Right ventricle myocardium inferior (tissue), 1 donor: ENCODE measurements around the gene PNCK. TPM values are rescaled to one million over a fixed set of nuclear protein-coding genes. Genes with fewer than 3 reads are reported as not detected.

Source experiments
- ATAC-seq: fragments of 200-7000 bp; cut with Tn5 transposase; one replicate; pipeline ENCODE4 v1.9.1; 2020; ENCODE audit warnings: mild to moderate bottlenecking, moderate library complexity
- DNase-seq: peaks from one replicate; pipeline ENCODE4 v3.0.0; 2021; ENCODE audit errors: missing footprints
- intact Hi-C: fragments of 100-400 bp; cut with DNase I; formaldehyde crosslinking; loops from one replicate; pipeline ENCODE4 v1.11.0; 2022
- total RNA-seq: library from RNA; stranded (reverse); fragmentation: NEBNext Ultra II Directional; extraction: Animal tissue kit (Norgen Biotek cat#: 25700); gene quantifications from one replicate; pipeline ENCODE4 v1.2.1, GENCODE V29; 2021
- donor health status: DM: no; HTN: yes; CAD: no; lungs with severe emphysema.

PNCK gene
- total RNA-seq, 1 donor from 2014 or later, result 11.3 TPM

GRCh38 chrX:153647461-153648357 lies 25.9 kb downstream of the PNCK start:
- DNase-seq (peak; percentile 9), ATAC-seq (no peak)
- intact Hi-C loops, result loop anchor here (5.0 kb wide), 1 partner anchor 90 kb away; no protein-coding TSS in a partner anchor

DNA sequence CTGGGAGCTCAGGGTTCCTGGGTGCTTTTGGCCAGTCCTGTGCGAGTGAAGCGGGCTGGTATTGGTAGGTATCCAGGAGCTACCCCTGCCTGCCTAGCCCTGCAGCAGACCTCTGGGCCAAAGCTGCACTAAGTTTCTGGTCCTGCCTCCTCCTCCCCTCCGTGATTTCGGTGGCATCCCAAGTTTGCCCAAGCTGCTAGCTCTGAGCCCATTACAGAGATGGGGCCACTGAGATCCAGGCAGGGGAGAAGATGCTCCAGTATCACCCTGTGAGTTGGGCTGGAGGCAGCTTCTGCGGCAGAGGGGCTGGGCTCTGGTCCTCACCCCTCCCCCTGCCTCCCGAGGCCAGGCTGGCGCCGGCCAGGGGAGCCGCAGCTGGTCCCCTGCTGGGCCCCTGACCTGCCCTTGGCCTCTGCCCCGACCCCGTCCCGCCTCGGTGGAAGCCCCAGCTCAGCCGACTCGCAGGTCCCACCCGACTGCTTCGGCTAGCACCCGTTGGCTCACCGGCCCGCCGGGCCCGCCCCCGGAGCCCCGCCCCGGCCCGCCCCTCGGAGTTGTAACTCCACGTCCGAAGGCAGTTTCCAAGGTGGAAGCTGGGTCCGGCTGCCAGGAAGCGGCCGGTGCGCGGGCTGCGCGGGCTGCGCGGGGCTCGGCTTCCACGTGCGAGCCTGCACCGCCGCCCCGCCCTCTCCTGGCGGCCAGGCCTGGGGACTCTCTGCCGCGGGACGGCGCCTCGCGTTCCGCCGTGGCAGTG lies 26.8 kb downstream of the PNCK start, which contains the start of gene DUSP9:
DUSP9 (plus strand) TSS at position 584 of the 754 bp plus-strand sequence. CDS start 751 bp downstream, outside the sequence.
- intact Hi-C loops, result loop anchor here (5.0 kb wide), 1 partner anchor 89 kb away; no protein-coding TSS in a partner anchor
- ATAC-seq, result peak; percentile 28

GRCh38 chrX:153645921-153646488 lies 27.6 kb downstream of the PNCK start:
- no peak for ATAC-seq
- peak; percentile 4 for DNase-seq
- intact Hi-C loops, result loop anchor here (5.0 kb wide), 1 partner anchor 89 kb away; no protein-coding TSS in a partner anchor

More for the DNA sequence above, 26.8 kb downstream of the PNCK start, which contains the start of gene DUSP9:
- DNase-seq, result peak; percentile 46

GRCh38 chrX:153645151-153645550 lies 28.5 kb downstream of the PNCK start:
- peak; percentile 17 for DNase-seq
- intact Hi-C loops, result loop anchor here (5.0 kb wide), 1 partner anchor 88 kb away; no protein-coding TSS in a partner anchor

DNA sequence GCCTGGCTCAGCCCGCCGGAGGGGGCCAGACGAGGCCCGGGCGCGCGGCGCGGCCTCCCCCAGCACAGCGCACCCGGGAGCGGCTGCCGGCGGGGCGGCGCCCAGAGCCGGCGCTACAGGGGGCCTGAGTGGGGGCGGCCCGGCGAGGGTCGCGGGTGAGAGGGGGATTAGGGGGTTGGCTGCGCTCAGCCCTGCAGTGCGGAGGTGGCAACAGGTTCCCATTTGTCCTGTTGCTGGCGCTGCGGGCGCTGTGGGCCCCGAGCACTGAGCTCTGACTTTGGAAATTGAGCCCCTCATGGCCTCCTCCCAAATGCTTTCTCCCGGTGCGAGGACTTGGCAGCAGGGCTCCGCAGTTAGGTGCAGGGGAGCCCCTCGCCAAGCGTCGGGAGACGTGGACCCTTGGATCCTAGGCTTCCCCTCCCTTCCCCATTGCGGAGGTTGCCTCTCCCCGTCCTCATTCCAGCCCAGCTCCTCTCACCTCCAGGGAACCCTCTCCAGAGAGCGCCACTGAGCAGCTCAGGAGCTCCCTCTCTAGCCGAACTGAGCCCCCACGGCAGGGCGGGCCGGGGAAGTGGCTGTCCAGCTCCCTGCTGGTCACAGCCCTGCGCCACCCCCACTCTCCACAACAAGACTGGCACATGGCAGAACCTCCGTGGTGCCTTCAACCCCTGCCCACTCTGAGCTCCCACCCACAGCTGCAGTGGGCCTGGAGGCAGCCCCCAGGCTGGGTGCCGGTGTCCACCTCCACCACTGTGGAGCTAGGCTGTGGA lies 29.1 kb downstream of the PNCK start:
- intact Hi-C loops, result loop anchor here (5.0 kb wide), 1 partner anchor 87 kb away; no protein-coding TSS in a partner anchor
- DNase-seq (peak; percentile 35), ATAC-seq (no peak)

More at GRCh38 chrX:153645151-153645550, 28.5 kb downstream of the PNCK start:
- ATAC-seq, result no peak

GRCh38 chrX:153643431-153644351 lies 29.9 kb downstream of the PNCK start:
- intact Hi-C loops, result no loop called here
- DNase-seq, result peak; percentile 62
- no peak for ATAC-seq

DNA sequence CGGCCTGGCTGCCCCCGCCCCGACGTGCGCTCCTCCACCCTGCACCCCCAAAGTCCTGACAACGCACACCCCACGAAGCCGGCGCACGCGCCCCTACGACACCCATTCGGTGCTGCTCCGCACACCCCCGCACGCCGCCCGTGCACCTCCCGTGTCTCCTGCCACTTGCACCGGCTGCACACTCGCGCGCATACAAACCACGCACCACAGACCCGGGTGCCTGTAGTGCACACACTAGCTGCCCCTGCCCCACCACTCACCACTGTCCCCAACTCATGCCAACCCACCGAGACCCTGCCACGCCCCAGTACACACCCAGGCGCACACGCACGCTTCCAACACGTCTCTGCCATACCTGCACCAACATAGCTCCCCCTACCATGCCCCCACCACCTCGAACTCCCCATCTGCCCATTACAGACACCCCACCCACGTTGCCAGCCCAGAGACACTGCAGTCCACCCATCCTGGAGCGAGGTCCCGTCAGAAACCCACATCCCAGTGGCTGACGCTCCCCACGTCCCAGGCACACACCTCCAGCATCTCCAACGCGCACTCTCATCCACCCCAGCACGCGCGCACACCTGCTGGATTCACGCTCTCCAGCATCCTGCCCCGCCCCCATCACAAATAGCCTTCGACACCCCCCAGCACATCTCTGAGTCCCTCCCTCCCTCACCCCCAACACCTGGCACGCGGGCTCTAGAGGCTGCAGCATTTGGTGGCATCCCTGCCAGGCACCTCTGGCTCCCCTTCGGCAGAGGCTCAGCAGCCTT lies 30.8 kb downstream of the PNCK start:
- intact Hi-C loops, result no loop called here
- DNase-seq (no peak), ATAC-seq (no peak)

GRCh38 chrX:153642051-153642654 lies 31.5 kb downstream of the PNCK start:
- intact Hi-C loops, result no loop called here
- ATAC-seq, result no peak
- DNase-seq, result no peak

DNA sequence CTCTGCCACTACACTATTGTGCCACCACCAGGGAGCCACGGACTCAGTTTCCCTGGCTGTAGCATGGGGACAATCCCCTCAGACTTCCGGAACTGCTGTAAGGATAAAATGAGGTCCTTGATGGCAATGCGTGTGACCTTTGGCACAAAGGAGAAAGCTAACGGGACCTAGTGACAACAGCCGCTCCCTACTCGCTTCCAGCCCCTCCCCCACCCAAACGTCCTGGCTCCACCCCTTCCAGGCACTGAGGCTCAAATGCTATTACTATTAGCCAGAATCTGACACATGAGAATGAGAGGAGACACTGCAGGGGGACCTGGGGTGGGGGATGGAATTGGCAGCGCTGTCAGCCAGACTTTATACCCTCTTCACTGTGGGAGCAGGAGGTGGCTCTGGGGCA lies 32.0 kb downstream of the PNCK start:
- intact Hi-C loops, result no loop called here
- no peak for DNase-seq
- no peak for ATAC-seq

GRCh38 chrX:153640736-153641575 lies 32.7 kb downstream of the PNCK start:
- no peak for DNase-seq
- intact Hi-C loops, result no loop called here
- ATAC-seq, result no peak

DNA sequence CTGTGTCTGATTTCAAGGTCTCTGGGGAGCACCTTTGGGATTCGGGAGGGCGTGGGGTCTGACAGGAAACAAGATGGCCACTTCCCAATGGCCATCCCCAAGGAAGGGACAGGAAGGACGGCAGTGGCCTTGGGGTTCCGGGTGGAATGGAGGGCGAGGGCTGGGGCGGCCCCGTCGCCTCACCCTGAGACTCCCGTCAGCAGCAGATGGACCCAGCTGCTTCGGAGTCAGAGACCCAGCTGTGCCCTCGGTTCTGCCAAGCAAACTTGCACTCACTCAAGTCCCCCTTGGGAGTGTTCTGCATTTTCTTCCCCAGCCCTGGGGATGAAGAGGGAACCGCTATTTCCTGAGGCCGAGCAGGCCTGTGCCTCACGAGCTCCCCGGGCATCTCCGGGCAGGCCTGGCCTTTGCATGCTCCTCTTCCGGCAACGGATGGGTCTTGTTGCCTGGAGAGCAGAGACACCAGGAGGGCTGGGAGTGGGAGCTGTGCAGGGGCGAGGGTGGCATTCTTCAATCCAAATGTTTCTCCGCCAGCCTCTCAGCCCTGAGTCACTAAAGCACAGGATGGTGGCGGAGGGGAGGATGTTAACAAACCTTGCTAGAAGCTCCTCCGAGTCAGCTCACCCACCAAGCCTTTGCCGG lies 33.4 kb downstream of the PNCK start:
- ATAC-seq (no peak), DNase-seq (no peak)
- intact Hi-C loops, result no loop called here

- ATAC-seq, result no peak
- DNase-seq, result no peak
- intact Hi-C loops, result no loop called here
Observed at GRCh38 chrX:153639177-153640044, 34.2 kb downstream of the PNCK start.

- DNase-seq (no peak), ATAC-seq (no peak)
- intact Hi-C loops, result no loop called here
Observed at GRCh38 chrX:153638436-153639176, 35.0 kb downstream of the PNCK start.
